GM21786 (cell line): ENCODE data around the gene ST6GALNAC6.
"Not testable (repeated sequence)": the region's sequence is repeated elsewhere in the genome, so short reads cannot be mapped to it uniquely, and the experiment has no call there.

Experiments used
- ATAC-seq: cut with Tn5 transposase; IDR thresholded peaks from one replicate; pipeline ENCODE4 v1.9.1; 2021; ENCODE audit not compliant: unreplicated experiment

ST6GALNAC6 gene

DNA sequence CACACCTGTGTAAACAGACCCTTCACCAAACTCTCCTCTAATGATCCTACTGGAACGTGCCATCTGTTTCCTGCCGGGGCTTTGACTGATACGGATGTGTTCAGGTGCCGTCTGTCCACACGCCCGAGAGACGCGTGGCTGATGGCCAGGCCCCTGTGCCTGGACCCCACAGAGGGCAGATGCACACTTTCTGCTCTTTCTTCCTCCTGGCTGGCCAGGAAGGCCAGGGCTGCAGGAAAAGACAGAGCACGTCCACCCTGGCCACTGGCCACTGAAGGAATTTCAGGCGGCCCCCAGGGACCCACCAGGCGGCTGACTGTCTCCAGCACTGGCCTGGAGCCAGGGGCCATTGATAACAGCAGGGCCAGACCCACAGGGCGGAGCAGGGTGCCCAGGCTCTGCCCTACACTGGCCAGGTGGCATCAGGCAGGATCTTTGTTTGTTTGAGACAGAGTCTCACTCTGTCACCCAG lies 41.3 kb downstream of the ST6GALNAC6 start:
- ATAC-seq = no peak

DNA sequence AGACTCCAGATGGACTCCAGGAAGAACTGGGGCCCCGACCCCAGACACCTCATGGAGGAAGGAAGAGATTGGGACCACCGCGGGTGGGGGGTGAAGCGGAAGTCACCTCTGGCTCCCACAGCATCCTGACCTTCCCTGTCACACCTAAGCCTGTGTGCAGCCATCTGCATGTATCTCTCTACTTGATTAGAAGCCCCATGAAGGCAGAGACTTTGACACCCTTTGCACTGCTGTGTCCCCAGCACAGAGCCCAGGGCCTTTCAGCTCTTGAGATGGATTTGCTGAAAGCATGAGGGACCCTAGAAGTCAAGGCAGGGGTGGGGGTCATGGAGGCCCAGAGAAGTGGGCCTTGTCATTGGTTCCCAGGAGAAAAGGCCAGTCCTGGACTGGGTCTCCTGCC lies 42.1 kb downstream of the ST6GALNAC6 start:
- no peak for ATAC-seq

DNA sequence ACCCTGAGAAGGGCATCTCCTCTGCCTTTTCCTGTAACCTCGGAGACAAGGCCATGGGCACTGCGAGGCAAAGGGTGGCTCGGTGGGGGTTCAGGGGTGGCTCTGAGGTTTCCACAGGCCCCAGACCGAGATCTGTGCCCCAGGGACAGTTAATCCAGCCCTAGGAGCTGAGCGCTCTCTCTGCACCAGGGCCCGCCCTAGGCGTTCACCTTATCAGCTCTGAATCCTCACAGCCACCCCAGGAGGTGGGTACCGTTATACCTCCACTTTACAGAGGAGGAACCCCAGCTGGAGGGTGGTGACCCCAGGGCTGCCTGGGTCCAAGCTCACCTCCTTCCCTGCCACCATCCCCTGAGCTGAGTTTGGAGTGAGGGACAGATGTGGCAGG lies 42.7 kb downstream of the ST6GALNAC6 start:
- no peak for ATAC-seq

DNA sequence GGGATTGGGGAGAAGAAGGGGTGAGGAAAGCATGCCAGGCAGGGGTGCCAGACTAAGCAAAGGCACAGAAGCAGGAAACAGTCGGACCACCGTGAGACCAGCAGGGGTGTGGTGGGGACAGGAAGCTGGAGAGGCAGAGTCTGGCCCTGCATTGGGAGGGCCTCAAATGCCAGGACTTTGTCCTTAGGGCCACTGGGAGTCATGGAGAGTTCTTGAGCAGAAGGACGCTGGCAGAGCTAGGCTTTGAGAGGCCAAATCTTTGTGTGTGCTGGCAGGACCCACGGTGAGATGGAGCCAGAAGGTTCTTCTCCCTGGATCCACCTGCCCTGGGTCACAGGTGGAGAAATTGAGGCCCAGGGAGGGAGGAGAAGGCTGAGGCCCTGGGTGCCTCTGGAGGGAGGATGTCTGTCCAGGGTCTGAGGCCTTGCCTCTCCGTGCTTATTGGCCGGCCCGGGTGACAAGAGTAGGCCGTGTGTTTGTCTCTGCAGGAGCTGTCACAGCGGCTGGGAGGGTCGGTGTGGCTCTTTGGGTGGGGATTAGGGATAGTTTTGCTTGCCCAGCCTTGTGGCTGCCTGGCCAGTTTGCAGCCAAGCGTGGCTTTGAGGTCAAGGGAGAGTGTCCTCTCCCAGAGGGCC lies 43.2 kb downstream of the ST6GALNAC6 start:
- no peak for ATAC-seq

DNA sequence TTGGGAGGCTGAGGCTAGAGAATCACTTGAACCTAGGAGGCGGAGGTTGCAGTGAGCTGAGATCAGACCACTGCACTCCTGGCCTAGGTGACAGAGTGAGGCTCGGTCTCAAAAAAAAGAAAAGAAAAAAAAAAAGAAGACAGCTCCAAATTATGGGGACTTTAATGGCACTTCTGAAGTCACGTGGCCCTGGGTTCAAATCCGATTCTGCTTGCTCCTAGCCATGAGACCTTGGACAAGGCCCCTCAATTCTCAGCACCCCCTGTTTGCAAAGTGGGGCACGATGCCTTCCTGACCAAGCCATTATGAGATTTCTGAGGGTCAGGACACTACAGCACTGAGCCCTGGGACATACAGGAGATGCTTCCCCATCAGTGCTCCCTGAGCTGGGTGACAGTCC lies 43.9 kb downstream of the ST6GALNAC6 start:
- ATAC-seq = no peak

DNA sequence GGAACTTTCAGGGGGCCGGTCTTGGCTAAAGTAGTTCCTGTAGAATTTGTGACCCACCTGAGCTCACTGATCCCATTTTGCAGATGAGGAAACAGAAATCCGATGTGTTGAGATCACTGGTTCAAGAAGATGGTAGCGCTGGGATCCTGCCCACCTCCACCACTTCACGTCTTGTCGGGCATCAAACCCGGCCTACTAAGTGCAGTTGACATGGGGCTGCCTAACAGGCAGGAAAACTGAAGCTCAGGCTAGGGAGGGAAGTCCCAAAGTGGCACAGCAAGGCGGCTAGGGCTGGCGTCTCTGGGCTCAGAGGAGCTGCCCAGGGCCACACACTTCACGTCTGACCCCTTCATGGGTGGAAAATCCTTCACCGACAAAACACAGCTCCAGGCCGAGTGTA lies 44.4 kb downstream of the ST6GALNAC6 start:
- ATAC-seq = no peak

DNA sequence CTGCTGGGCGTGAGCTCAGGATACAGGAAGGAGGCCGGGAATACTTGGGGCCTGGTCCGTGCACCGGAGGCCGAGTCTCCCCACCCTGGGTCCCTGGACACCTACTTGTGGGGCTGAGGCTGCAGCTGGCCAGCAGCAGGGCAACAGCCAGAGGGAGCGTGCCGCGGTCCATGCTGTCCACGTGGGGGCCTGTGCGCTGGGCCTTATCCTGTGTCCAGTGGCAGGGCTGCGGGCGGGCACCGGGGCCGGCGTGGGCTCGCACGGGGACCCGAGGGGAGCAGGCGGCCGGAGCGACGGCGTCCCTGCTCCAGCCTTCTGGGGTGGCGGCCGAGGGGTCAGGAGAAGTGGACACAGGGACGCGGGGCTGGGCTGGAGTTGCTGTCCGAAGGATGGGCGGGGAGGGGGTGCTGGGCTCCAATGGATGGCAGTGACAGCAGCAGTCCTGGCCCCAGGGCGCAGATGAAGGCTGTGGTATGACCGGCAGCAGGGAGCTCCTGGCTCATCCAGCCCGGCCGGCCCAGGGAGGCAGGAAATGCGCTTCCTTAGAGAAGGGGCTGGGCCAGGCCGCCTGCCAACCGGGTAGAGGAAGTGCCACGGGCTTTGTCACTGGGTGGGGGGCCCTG lies 45.1 kb downstream of the ST6GALNAC6 start, which contains the start of gene ENG:
TSS of gene ENG (minus strand) at position 475 of the 623 bp plus-strand sequence. CDS start at position 172, 303 bp downstream.
- ATAC-seq = no peak

DNA sequence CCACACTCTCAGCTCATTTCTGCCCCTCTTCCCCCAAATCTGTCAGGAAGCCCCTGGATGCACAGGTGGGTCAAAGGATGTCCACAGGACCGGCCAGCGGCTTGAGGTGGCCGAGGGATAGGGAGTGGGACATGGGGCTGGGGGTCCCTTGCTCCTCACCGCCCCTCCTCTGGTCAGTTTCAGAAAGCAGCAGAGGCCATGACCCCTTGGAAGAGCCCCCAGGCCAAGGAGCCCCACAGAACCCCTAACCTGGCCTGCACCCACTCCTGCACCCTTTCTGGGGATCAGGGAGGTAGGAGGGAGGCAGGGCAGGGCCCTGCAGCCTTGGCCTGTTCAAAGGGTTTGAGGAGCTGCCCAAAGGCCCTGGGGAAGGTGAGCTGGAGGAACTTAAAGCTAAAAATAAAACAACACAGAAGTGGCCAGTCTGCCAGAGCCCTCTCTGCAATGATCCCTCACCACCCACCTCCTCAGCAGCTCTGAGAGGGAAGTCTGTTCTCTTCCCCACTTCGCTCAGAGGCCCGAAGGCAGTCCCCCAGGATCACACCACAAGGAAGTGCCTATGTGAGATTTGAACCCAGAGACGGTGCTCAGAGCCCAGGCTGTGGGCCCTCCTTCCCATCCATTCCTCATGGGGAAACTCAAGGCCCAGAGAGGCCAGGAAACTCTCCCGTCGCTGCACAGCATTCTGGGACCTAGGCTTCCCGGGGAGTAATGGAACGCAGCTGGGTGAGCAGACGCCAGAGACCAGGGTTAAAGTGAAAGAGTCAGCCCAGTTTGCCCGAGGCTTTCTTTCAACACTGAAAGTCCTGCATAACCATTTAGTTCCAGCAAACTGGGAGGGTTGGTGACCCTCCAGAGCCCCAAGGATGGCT lies 45.9 kb downstream of the ST6GALNAC6 start:
- no peak for ATAC-seq

DNA sequence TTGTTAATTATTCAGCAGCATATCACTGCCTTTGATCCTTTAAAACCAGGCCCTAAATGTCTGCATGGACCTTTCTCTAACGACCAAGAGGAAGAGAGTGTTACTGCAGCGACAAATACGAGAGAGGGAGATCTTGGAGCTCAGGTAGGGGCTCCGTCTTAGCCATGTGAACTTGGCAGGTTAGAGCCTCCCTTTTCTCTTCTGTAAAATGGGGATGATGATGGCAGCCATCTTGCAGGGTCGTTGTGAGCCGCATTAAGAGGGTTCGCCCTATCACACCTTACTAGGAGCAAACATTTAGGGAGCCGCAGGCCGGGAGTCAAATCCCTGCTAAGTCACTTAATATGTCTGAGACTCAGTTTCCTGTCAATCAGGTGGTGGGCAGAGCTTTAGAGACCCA lies 46.6 kb downstream of the ST6GALNAC6 start:
- no peak for ATAC-seq

DNA sequence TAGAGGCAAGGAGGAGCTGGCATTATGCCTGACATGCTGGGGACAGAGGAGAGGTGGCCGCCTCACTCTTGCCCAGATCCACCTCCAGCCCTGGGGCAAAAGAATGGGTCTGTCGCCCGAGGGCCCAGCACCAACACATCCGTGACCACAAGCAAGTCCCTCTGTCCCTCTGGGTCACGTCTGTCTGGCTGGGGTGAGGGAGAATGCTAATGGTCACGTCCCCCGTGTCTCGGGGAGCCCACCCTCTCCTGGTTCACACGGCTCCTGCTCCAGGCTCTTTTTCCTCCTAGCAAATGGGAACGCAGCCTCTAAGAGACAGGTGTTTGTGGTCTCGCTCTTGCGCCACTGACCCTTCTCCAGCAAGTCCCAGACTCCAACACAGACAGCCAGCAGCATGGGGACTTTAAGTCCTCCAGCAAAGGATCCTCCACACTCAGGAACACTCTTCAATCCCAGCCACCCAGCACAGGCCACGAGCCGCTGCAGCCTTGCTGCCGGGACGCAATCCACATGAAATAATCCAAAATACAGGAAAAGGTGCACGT lies 49.0 kb downstream of the ST6GALNAC6 start:
- ATAC-seq = no peak

DNA sequence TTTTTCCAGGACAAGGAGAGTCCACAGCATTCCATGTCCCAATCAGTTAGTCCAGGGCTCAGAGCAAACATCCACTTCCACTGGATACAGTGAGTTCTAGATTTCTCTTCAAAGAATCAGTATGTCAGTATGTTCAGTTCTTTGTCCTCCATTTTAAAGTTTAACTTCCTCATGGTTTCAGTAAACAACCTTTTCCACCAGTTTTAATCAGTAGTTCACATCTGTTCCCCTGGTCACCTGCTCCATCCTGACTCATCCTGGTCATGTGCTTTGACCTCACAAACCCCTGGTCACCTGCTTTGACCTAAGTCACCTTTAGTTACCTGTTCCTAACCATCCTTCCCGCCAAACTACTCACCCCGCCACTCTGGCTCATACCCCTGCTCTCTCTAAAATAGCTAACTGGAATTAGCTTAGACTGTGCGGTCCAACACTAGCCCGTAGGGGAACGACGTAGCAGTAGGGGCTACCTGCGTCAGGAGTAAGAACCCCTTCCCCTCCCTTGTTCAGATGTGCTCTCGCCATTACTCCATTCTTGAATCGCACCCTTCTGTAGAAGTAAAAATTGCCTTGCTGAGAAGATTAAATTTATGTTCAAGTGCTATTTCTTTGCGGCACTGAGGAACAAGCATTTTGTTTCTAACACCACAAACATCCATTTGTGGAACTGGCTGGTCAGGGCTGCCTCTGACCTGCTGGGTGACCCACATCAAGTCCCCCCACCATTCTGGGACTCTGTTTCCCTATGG lies 50.5 kb downstream of the ST6GALNAC6 start:
- ATAC-seq = no peak

DNA sequence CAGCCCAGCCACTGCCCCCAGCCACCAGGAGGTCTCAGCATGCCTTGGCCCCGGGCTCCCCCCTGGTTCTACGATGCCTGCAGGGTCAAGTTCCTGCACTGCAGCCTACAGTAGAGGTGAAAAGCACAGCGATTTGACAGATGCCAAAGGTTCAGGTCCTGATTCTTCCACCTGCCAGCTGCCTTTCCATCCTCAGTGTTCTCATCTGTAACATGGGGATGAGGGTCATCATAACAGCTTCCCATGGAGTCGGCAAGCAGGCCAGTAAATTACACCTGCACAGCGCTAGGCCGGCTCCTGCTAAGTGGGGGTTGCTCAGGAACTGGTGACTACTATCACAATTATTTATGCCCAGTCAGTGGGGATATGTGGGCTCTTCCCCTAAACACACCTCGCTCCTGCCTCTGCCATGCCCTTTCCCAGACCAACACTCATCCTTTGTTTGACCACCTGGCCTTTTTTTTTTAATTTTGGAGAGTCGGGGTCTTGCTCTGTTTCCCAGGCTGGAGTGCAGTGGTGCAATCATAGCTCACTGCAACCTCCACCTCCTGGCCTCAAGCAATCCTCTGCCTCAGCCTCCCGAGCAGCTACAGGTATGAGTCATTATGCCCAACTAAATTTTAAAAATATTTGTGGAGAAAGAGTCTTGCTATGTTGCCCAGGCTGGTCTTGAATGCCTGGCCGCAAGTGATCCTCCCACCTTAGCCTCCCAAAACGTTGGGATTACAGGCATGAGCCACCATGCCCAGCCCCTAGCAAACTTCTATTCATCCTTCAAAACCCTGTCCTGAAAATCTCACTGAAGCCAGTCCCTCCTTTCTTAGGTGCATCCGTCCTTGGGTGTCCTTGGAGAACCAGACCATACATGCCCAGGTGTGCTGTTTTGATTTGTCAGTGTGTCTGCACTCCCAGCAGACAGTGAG lies 51.3 kb downstream of the ST6GALNAC6 start:
- ATAC-seq = no peak

DNA sequence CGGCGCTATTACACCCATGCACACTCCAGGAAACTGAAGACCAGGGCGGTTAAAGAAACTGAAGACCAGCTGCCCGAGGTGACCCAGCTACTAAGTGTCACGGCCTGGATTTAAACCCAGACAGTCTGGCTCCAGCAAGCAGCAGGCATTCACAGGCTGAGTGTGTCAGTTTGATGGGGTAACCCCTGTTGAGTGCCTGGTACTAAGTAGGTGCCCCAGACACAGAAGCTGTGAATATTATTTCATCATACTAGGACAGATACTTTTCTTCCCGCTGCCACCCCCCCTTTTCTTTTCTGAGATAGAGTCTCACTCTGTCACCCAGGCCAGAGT lies 52.3 kb downstream of the ST6GALNAC6 start:
- no peak for ATAC-seq

DNA sequence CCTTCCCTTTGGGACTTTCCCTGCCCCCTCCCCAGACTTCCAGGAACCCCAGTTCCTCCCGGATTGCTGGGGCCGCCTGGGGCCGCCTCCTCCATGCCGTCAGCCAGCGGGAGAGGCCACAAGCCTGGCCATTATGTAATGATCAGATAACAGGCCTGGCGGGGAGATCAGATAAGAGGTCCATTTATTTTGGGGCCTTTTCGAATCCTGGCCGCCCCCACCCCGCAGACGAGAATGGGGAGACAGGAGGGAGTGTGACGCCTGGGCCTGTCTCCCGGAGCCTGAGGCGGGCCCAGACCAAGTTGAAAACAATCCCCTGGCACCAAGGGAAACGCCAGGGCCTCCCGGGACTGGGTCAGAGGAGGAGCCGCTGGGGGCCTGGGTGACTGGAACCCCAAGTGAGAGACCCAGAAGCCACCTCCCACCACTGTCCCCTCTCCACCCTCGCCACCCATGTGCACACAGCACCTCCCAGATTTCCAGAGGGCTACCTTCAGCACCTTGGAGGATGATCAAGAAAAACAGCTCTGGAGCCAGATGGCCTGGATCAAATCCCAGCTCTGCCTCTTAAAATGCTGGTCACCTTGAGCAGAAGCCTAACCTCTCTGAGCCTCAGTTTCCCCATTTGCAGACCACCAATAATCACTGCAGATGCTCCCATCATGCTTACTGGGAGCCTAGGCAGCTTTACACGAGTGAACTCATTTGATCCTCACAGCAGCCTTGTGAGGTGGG lies 52.8 kb downstream of the ST6GALNAC6 start:
- ATAC-seq = no peak

DNA sequence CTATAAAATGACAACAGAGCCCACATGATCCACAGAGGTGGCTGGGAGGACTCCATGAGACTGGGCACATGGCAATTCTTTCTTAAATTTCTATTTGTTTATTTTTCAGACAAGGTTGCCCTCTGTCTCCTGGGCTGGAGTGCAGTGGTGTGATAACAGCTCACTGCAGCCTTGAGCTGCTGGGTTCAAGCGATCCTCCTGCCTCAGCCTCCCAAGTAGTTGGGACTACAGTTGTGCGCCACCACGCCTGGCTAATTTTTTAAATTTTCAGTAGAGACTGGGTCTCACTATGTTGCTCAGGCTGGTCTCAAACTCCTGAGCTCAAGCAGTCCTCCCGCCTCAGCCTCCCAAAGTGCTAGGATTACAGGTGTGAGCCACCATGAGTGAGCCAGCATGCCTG lies 53.8 kb downstream of the ST6GALNAC6 start:
- ATAC-seq = not testable (repeated sequence)

DNA sequence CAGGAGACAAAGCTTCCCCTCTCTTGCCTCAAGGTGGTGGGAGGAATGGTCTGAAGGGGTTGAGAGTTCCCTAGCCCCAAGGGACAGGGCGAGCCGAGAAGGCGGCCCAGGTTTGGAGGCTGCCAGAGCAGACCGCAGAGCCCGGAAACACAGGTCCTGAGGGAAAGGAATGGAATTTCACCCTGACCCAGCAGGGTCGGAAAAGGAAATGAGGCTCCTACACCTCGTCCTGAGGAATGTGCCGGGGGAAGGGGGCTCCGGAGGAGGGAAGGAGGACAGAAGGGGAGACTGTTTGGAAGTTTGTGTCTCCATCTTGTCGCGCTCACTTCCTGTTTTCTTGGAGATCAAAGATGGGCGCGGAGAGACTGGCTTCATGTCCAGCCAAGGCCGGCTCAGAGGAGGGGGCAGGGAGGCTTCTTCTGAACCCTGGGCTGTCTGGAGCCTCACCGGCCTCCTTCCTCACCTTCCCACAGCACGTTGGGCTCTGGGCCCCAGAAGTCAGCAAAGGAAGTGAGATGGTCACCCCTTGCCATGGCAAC lies 54.5 kb downstream of the ST6GALNAC6 start:
- no peak for ATAC-seq

DNA sequence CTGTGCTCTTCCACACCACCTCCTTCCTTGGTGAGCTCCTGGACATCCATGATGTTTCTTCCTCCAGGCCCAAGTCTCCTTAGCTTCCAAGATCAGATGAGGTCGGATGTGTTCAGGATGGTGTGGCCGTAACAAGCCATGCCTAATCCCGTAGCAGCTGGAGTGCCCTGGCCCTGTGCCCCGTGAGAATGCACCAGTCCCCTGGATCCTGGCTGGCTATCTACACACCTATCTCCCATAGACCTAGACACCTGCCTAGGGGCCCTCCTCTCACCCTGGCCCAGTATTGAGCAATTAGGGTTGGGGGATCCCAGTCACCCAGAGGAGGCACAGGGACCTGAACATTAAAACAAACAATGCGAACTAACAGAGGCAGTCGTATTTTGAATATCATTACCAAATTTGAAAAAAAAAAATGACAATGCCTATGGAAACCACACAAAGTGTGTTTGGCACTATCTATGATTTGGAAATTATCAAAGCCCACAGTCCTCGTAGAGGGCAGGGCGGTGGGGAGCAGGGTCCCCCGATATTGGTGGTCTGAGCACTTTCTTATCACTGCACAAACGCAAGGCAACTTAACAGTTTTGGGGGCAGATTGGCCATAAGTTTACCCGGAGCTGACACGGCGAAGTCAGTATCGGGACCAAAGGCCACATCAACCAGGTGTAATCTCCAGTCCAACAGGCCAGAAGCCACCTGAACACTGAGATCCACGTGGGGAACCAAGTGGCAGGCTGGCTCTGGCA lies 58.1 kb downstream of the ST6GALNAC6 start:
- ATAC-seq = no peak

DNA sequence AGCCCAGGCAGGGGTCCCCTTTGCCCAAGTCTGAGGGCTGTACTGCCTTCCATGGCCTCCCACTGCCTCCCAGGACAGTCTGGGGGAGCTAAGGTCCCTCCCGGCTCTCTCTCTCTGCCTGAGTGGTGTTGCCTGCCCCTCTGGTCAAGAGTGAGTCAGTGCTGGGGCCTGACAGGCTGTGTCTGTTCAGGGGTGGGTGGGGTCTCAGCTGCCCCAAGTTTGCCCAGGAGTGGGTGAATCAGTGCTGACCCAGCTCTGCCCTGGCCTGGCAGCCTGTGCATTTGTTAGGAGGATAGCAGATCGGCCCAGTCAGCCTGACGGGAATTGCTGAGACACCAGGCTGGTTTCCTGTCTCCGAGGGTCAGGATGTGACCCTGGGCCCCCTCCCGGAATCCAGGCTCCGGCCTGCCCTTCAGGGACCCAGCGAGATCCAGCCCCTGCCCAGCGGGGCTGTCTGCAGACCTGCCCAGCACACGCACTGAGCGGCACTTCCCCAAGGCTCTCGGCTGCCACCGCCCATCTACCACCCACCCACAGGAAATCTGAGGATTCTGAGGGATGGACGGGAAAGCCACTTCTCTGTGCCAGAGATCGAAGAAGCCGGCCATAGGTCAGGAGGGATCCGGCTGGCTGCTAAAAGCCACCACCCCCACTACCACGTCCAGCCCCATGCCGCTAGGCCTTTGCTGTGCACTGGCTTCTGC lies 60.9 kb downstream of the ST6GALNAC6 start:
- ATAC-seq = no peak
